Uterus (tissue), 2 donors: Measurements from ENCODE around the gene CPT1A.

Source experiments
- POLR2A ChIP-seq, 2 donors: fragments of 450-650 bp; IDR thresholded peaks; one replicate each; pipeline ENCODE4 v1.6.1; 2016; ENCODE audit warnings: antibody characterized with exemption in 2 of 2, mild to moderate bottlenecking in 1 of 2, moderate library complexity in 1 of 2
- TF ChIP-seq, protein P1 (sequence below), 4 experiments: fragments of 200-600 bp in 2 of 4; fragments of 450-650 bp in 2 of 4; sonication (generic) in 2 of 4; IDR thresholded peaks; one replicate each; pipeline ENCODE4 v1.5.1; 2016 to 2019; ENCODE audit warnings: antibody characterized with exemption in 4 of 4, mild to moderate bottlenecking in 2 of 4, moderate library complexity in 1 of 4

DNA sequence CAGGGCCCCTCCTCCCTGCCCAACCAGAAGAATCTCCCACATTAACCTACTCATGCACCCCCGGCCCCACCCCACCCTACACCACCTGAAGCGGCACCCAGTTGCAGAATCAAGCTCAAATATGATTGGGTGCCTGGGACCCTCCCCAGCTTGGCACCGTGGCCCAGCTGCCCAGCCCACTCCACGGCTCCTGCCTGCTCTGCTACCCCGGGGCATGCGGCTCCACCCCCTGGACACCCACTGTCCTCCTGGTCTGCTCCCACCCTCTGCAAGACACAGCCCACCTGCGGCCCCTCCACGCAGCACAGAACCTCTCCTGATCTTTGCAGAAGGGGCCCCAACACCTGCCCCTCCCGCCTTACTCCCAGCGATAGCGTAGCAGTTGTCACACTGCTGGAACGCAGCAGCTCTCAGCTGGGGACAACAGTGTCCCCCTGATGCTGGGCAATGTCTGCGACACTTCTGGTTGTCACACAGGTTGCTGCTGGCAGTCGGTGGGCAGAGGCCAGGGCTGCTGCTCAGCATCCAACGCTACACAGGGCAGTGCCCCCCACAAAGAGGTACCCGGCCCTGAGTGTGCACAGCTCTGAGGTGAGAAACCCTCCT lies 58.4 kb downstream of the CPT1A start:
- TF ChIP-seq, protein P1, sequence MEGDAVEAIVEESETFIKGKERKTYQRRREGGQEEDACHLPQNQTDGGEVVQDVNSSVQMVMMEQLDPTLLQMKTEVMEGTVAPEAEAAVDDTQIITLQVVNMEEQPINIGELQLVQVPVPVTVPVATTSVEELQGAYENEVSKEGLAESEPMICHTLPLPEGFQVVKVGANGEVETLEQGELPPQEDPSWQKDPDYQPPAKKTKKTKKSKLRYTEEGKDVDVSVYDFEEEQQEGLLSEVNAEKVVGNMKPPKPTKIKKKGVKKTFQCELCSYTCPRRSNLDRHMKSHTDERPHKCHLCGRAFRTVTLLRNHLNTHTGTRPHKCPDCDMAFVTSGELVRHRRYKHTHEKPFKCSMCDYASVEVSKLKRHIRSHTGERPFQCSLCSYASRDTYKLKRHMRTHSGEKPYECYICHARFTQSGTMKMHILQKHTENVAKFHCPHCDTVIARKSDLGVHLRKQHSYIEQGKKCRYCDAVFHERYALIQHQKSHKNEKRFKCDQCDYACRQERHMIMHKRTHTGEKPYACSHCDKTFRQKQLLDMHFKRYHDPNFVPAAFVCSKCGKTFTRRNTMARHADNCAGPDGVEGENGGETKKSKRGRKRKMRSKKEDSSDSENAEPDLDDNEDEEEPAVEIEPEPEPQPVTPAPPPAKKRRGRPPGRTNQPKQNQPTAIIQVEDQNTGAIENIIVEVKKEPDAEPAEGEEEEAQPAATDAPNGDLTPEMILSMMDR (IDR thresholded peaks at IDR 0.05): no peak
- TF ChIP-seq POLR2A (IDR thresholded peaks at IDR 0.05): no peak
